SK-N-SH (cell line): ENCODE measurements around the gene B4GALT1. TPM values are rescaled to one million over a fixed set of nuclear protein-coding genes. Genes with fewer than 3 reads are reported as not detected.

ENCODE experiments used
- CTCF ChIA-PET: fragments of 300-600, 350-600 bp; formaldehyde crosslinking; extraction: SDS; loops from one replicate; lab custom pipeline; 2021; lab: Yijun Ruan, JAX
- POLR2A ChIA-PET: fragments of 350-600 bp; sonication (Branson Sonifier 250); formaldehyde crosslinking; extraction: SDS; loops from one replicate; lab custom pipeline; 2020; ENCODE audit warnings: antibody characterized with exemption, inconsistent platforms; lab: Yijun Ruan, JAX
- DNase-seq: peaks from one replicate; pipeline ENCODE4 v3.0.0; 2012
- H2AFZ ChIP-seq: fragments of 200-600 bp; sonication (generic); 2 replicates; pipeline ENCODE4 v1.8.1; 2016; ENCODE audit warnings: antibody characterized with exemption, mild to moderate bottlenecking, low read depth
- H3F3A ChIP-seq: fragments of 200-600 bp; sonication (generic); replicated peaks from 2 replicates; pipeline ENCODE3; 2016; ENCODE audit warnings: antibody characterized with exemption, mild to moderate bottlenecking; ENCODE audit not compliant: insufficient read depth
- H3K27ac ChIP-seq, 2 experiments: fragments of 200-500 bp in 1 of 2; fragments of 200-600 bp in 1 of 2; sonication (Bioruptor generic) in 1 of 2; sonication (generic), shearing (Covaris generic) in 1 of 2; 2 replicates each; pipeline versions ENCODE4 v1.5.1 to v1.6.1; 2014 to 2016; ENCODE audit warnings: low read depth in 2 of 2, inconsistent platforms in 1 of 2, low read length in 1 of 2, mild to moderate bottlenecking in 1 of 2, mixed read lengths in 1 of 2
- H3K27me3 ChIP-seq: fragments of 200-600 bp; sonication (generic), shearing (Covaris generic); 2 replicates; pipeline ENCODE4 v1.6.1; 2016; ENCODE audit warnings: mixed run types; ENCODE audit not compliant: insufficient read depth
- H3K36me3 ChIP-seq, 2 experiments: fragments of 200-500 bp in 1 of 2; fragments of 200-600 bp in 1 of 2; sonication (Bioruptor generic) in 1 of 2; sonication (generic) in 1 of 2; replicated peaks in 1 of 2; 2 replicates each; pipeline versions ENCODE3 to v1.5.1; 2014 to 2016; ENCODE audit warnings: low read length in 1 of 2, mild to moderate bottlenecking in 1 of 2; ENCODE audit not compliant: insufficient read depth in 2 of 2, control insufficient read depth in 1 of 2
- H3K4me1 ChIP-seq, 2 experiments: fragments of 200-500 bp in 1 of 2; fragments of 200-600 bp in 1 of 2; sonication (Bioruptor generic) in 1 of 2; sonication (generic), shearing (Covaris generic) in 1 of 2; 2 replicates each; pipeline versions ENCODE4 v1.5.1 to v1.6.1; 2014 to 2016; ENCODE audit warnings: low read depth in 1 of 2, low read length in 1 of 2, mixed run types in 1 of 2; ENCODE audit not compliant: insufficient read depth in 2 of 2, control insufficient read depth in 1 of 2
- H3K4me2 ChIP-seq: fragments of 200-600 bp; sonication (generic), shearing (Covaris generic); 2 replicates; pipeline ENCODE4 v1.6.1; 2017; ENCODE audit warnings: mixed run types
- H3K4me3 ChIP-seq, 2 experiments: fragments of 200-500 bp in 1 of 2; fragments of 200-600 bp in 1 of 2; sonication (Bioruptor generic) in 1 of 2; sonication (generic), shearing (Covaris generic) in 1 of 2; 2 replicates each; pipeline versions ENCODE4 v1.5.1 to v1.8.1; 2014 to 2016; ENCODE audit warnings: low read depth in 2 of 2, inconsistent platforms in 1 of 2, low read length in 1 of 2, mild to moderate bottlenecking in 1 of 2, mixed read lengths in 1 of 2, moderate library complexity in 1 of 2
- H3K79me2 ChIP-seq: fragments of 200-600 bp; sonication (generic); 2 replicates; pipeline ENCODE4 v1.8.1; 2017; ENCODE audit warnings: mild to moderate bottlenecking; ENCODE audit not compliant: insufficient read depth
- H3K9ac ChIP-seq: fragments of 200-600 bp; sonication (generic); 2 replicates; pipeline ENCODE4 v1.6.1; 2017; ENCODE audit warnings: mixed run types
- H3K9me2 ChIP-seq: fragments of 200-600 bp; sonication (generic); 2 replicates; pipeline ENCODE4 v1.6.1; 2017; ENCODE audit warnings: mixed run types
- H3K9me3 ChIP-seq: fragments of 200-600 bp; sonication (generic); 2 replicates; pipeline ENCODE4 v1.6.1; 2017; ENCODE audit warnings: mixed run types, mild to moderate bottlenecking, moderate library complexity
- H4K20me1 ChIP-seq: fragments of 200-600 bp; sonication (generic); 2 replicates; pipeline ENCODE4 v1.6.1; 2017; ENCODE audit warnings: mild to moderate bottlenecking, mixed run types; ENCODE audit not compliant: insufficient read depth
- EP300 ChIP-seq, 2 experiments: IDR thresholded peaks; 2 replicates each; pipeline versions ENCODE4 v1.4.0 to v1.6.1; 2012; ENCODE audit warnings: borderline replicate concordance in 1 of 2, low read depth in 1 of 2, low read length in 1 of 2
- EZH2phosphoT487 ChIP-seq: fragments of 200-600 bp; sonication (generic); IDR thresholded peaks from 2 replicates; pipeline ENCODE4 v1.6.1; 2017; ENCODE audit warnings: low read depth, mixed run types, mild to moderate bottlenecking, antibody characterized with exemption, moderate library complexity, borderline replicate concordance
- FOSL2 ChIP-seq: IDR thresholded peaks from 2 replicates; pipeline ENCODE4 v1.4.0; 2012; ENCODE audit warnings: low read depth, mild to moderate bottlenecking, moderate library complexity, borderline replicate concordance
- FOXJ3 ChIP-seq: sonication (generic); formaldehyde crosslinking; IDR thresholded peaks from 2 replicates; pipeline ENCODE4 v1.5.1; 2020; ENCODE audit warnings: mild to moderate bottlenecking, missing genetic modification reagents
- GATA2 ChIP-seq: sonication (generic); formaldehyde crosslinking; IDR thresholded peaks from 2 replicates; pipeline ENCODE4 v1.5.0; 2020; ENCODE audit warnings: mild to moderate bottlenecking, missing genetic modification reagents
- JUND ChIP-seq: IDR thresholded peaks from 2 replicates; pipeline ENCODE4 v1.4.0; 2012
- NRF1 ChIP-seq: IDR thresholded peaks from 2 replicates; pipeline ENCODE4 v1.6.1; 2012; ENCODE audit warnings: low read depth, mild to moderate bottlenecking, low read length
- SMC3 ChIP-seq: IDR thresholded peaks from 2 replicates; pipeline ENCODE4 v1.6.1; 2012; ENCODE audit warnings: low read depth, low read length, improper control_type of control experiment
- TCF12 ChIP-seq: IDR thresholded peaks from 2 replicates; pipeline ENCODE4 v1.4.0; 2012
- WGBS: methylation state at CpG from one replicate; pipeline ENCODE4 v1.1.6; 2017; ENCODE audit warnings: low lambda C conversion rate; 5-methylcytosine and 5-hydroxymethylcytosine counted together
- polyA plus RNA-seq, 3 experiments: library from polyadenylated mRNA; depleted of rRNA; stranded (reverse); fragments of >200 nt; gene quantifications; 2 replicates each; pipeline ENCODE4 v1.2.3, GENCODE V29; 2012
- TF ChIP-seq, protein P1 (sequence below): IDR thresholded peaks from 2 replicates; pipeline ENCODE4 v1.4.0; 2012; ENCODE audit warnings: low read depth
- TF ChIP-seq, protein P2 (sequence below): fragments of 150-350 bp; IDR thresholded peaks from 2 replicates; pipeline ENCODE4 v1.6.1; 2017; ENCODE audit warnings: antibody characterized with exemption, low read length, low read depth, borderline replicate concordance
- TF ChIP-seq, protein P3 (sequence below): fragments of 150-350 bp; IDR thresholded peaks from 2 replicates; pipeline ENCODE4 v1.6.1; 2016; ENCODE audit warnings: mild to moderate bottlenecking, low read depth, low read length
- TF ChIP-seq, protein P4 (sequence below): IDR thresholded peaks from 2 replicates; pipeline ENCODE4 v1.4.0; 2012; ENCODE audit warnings: low read depth, borderline replicate concordance

The B4GALT1 gene
- polyA plus RNA-seq, 1 of the 3 experiments (the other 2 are of a cell fraction): 36.2 TPM

DNA sequence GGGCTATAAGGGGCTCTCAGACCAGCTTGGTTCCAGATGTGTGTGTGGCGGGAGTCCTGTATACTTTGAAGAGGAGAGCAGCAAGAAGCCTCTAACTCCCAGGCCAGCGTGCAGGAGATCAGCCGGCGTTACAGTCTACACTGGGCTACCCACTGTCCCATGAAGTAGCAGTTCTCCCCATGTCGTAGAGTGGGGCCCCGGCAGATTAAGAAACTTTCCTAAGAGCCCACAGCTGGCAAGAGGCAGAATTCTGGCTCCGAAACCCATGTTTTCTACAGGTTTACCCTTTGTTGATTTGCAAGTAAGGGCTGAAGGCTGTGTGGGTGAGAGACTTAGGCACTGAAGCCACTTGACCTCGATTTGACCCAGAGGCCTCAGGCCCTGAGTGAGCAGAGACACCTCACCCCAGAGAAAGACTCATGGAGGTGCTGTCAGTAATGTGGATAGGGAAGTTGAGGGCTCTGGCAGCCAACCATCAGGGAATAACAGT is 881 bp upstream of the B4GALT1 start:
- H3K9me2 ChIP-seq: no peaks in the 10 kb centered on the region
- no peaks in the 10 kb centered on the region for H3K9me3 ChIP-seq
- H3K9ac ChIP-seq: peak overlapping the region; percentile 59; the same call in 1 of the 2 replicates
- no peaks in the 10 kb centered on the region for H3K27me3 ChIP-seq
- H3K36me3 ChIP-seq: no peaks in the 10 kb centered on the region
- no peak for DNase-seq
- H3K4me2 ChIP-seq: peak overlapping the region; percentile 98
- H3F3A ChIP-seq: peaks cover 13% of the 10 kb centered on the region
- no peak for TF ChIP-seq SMC3
- TF ChIP-seq TCF12: no peak
- TF ChIP-seq GATA2 (CRISPR knock-in tag): no peak
- CTCF ChIA-PET: interaction anchor here (1.2 kb wide), 4 partner anchors 11 to 92 kb away, joined by 3 read pairs; partner anchors contain the start of gene SMU1
- H2AFZ ChIP-seq: peak overlapping the region; percentile 84
- peaks cover 39% of the 10 kb centered on the region for H3K79me2 ChIP-seq
- H3K4me1 ChIP-seq: peaks cover 25 to 40% of the 10 kb centered on the region in 2 experiments; a peak in 3 of 4 replicates
- WGBS: 58% methylated on average over 3 of the region's 8 CpGs
- H3K27ac ChIP-seq: peak overlapping the region in 1 of 2 experiments; percentile 43; a peak in 2 of 4 replicates
- H4K20me1 ChIP-seq: no peaks in the 10 kb centered on the region
- POLR2A ChIA-PET: interaction anchor here (1.2 kb wide), 1 partner anchor 92 kb away, joined by 3 read pairs; the partner anchor contains the start of gene SMU1
- peak overlapping the region; percentile 60 for H3K4me3 ChIP-seq

DNA sequence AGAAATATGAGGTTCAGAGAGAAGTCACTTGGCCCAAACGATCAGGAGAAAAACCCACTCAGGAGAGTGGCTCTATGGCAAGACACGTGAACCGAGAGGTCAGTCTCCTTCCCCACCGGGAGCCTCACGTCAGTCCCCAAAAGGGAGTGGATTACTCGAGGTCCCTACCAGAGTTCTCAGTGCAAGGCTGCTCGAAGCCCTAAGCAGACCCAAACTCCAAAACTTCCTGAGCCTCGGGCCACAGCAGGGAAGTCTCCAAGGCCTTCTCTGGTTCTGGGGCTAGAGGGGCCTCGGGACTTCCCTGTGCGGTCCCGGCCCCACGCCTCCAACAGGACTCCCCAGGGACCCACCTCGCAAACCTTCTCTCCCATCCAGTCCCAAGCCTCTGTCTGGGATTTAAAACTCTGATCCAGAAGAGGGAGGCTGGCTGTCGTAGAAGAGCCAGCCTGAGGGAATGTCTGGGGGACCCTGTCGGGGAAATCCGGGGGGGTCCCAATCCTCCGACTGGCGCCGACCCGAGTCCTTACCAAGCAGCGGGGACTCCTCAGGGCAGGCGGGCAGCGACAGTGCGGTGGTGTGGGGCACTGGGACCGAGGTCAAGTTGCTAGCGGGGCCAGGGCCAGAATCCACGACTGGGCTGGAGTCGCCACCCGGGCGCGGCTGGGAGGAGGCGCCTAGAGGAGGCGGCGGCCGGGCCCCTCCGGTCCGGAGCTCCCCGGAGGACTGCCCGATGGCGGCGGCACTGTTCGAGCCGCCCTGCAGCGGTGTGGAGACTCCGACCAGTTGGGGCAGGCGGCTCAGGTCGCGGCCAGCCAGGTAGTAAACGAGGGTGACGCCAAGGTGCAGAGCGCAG is 679 bp downstream of the B4GALT1 start:
- peak overlapping the region; percentile 71 to 92 for H3K4me3 ChIP-seq
- DNase-seq: peak; percentile 82
- H3K36me3 ChIP-seq: no peaks in the 10 kb centered on the region
- CTCF ChIA-PET: interaction anchor here (1.2 kb wide), 1 partner anchor 13 kb away, joined by 3 read pairs; no protein-coding TSS in a partner anchor
- peaks cover 40 to 55% of the 10 kb centered on the region in 2 experiments for H3K4me1 ChIP-seq
- H3K4me2 ChIP-seq: peak overlapping the region; percentile 98
- POLR2A ChIA-PET: interaction anchor here (1.0 kb wide), 1 partner anchor 141 kb away, joined by 5 read pairs; the partner anchor contains the start of gene DNAJA1
- H3K9me3 ChIP-seq: no peaks in the 10 kb centered on the region
- H3K79me2 ChIP-seq: peaks cover 54% of the 10 kb centered on the region
- TF ChIP-seq, protein P1, sequence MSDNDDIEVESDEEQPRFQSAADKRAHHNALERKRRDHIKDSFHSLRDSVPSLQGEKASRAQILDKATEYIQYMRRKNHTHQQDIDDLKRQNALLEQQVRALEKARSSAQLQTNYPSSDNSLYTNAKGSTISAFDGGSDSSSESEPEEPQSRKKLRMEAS: 0 out of 2 replicates have a peak, but pooled peaks have one; percentile 20
- TF ChIP-seq EZH2phosphoT487: no peak
- TF ChIP-seq, all 33 proteins: peak for 1
- Histone ChIP-seq H3K27me3 (no peaks in the 10 kb centered on the region), H3F3A (peaks cover 18% of the 10 kb centered on the region), H2AFZ (peak overlapping the region; percentile 88), H3K9me2 (no peaks in the 10 kb centered on the region), H4K20me1 (no peaks in the 10 kb centered on the region), H3K27ac (peak overlapping the region; percentile 65 to 81), H3K9ac (peak overlapping the region; percentile 94)
- WGBS: 3% methylated on average over 25 of the region's 51 CpGs

DNA sequence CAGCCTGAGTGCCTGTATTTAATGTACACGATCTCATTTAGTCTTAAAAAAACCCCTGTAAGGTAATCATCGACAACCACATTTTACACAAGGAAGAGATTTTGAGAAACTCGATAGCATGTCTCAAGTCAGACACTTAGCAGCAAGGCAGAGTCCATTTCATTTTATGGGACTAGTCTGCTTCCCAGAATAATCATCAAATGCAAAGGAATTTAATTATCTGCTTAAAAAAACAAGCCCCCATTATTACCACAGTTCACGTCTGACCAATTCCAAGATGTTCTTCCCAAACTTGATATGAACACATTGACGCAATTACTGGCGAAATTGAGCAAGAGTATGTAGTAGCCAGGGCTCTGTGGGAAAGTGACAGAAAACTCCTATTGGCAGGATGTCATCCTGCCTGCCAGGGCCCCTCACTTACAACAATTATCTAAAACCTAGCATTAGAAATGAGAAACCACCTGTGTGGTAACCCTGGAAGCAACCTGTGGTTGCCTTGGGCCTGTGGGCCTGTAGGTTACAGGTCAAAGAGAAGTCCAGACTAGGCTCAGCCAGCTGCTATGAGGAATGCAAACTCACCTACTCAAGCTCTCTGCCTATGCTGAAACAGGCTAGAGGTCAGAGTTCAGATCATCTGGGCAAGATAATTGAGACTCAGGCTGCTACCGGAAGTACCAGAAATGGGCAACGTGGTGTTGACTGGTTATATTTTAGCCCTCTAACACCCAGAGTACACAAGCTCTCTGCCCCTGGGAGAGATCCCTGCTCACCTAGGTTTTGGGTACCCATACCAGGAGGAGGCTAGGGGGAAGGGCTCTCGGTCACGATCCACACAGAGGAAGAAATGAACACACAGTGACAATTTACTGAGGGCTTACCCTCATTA is 1.6 kb downstream of the B4GALT1 start:
- Histone ChIP-seq H3K36me3 (no peaks in the 10 kb centered on the region), H3K4me2 (peak overlapping the region; percentile 98), H3K9me3 (no peaks in the 10 kb centered on the region), H3K27ac (peak overlapping the region; percentile 65 to 81; a peak in 3 of 4 replicates), H3K27me3 (no peaks in the 10 kb centered on the region), H3F3A (peaks cover 22% of the 10 kb centered on the region), H3K79me2 (peaks cover 61% of the 10 kb centered on the region), H3K4me3 (peak overlapping the region; percentile 71 to 92), H3K4me1 (peaks cover 45 to 61% of the 10 kb centered on the region in 2 experiments), H3K9ac (peak overlapping the region; percentile 94), H2AFZ (no peak overlapping the region), H4K20me1 (no peaks in the 10 kb centered on the region), H3K9me2 (no peaks in the 10 kb centered on the region)
- no peak for DNase-seq
- ChIA-PET POLR2A (no interaction called here), CTCF (no interaction called here)
- 31% methylated on average over 10 of the region's 10 CpGs for WGBS
- TF ChIP-seq TCF12 (no peak), FOXJ3 (no peak), NRF1 (no peak), EP300 (IDR thresholded peaks at IDR 0.05; ENCODE audit: borderline replicate concordance in 1 of 2, low read depth in 1 of 2, low read length in 1 of 2) (no peak), JUND (no peak), FOSL2 (no peak), EZH2phosphoT487 (no peak)
- TF ChIP-seq, protein P2, sequence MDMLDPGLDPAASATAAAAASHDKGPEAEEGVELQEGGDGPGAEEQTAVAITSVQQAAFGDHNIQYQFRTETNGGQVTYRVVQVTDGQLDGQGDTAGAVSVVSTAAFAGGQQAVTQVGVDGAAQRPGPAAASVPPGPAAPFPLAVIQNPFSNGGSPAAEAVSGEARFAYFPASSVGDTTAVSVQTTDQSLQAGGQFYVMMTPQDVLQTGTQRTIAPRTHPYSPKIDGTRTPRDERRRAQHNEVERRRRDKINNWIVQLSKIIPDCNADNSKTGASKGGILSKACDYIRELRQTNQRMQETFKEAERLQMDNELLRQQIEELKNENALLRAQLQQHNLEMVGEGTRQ: no peak
- TF ChIP-seq, protein P3, sequence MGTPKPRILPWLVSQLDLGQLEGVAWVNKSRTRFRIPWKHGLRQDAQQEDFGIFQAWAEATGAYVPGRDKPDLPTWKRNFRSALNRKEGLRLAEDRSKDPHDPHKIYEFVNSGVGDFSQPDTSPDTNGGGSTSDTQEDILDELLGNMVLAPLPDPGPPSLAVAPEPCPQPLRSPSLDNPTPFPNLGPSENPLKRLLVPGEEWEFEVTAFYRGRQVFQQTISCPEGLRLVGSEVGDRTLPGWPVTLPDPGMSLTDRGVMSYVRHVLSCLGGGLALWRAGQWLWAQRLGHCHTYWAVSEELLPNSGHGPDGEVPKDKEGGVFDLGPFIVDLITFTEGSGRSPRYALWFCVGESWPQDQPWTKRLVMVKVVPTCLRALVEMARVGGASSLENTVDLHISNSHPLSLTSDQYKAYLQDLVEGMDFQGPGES: no peak
- TF ChIP-seq, protein P4, sequence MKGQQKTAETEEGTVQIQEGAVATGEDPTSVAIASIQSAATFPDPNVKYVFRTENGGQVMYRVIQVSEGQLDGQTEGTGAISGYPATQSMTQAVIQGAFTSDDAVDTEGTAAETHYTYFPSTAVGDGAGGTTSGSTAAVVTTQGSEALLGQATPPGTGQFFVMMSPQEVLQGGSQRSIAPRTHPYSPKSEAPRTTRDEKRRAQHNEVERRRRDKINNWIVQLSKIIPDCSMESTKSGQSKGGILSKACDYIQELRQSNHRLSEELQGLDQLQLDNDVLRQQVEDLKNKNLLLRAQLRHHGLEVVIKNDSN: no peak
